H1 (cell line): Measurements from ENCODE around the gene CSNK1G2. TPM values are rescaled to one million over a fixed set of nuclear protein-coding genes. Genes with fewer than 3 reads are reported as not detected.

ENCODE experiments used
- MAFK ChIP-seq: IDR thresholded peaks from 2 replicates; pipeline ENCODE4 v1.6.1; 2012; ENCODE audit warnings: low read depth, mild to moderate bottlenecking, improper control_type of control experiment, low read length
- MAX ChIP-seq: IDR thresholded peaks from 2 replicates; pipeline ENCODE4 v1.6.1; 2012; ENCODE audit warnings: inconsistent platforms
- PHF8 ChIP-seq: fragments of 200-600 bp; sonication (generic); conservative IDR thresholded peaks from 2 replicates; pipeline ENCODE4 v1.7.1; 2012; ENCODE audit warnings: low read depth, mild to moderate bottlenecking, inconsistent platforms, low read length, moderate library complexity
- SAP30 ChIP-seq: fragments of 300-600 bp; sonication (generic); IDR thresholded peaks from 2 replicates; pipeline ENCODE4 v1.7.1; 2012; ENCODE audit warnings: low read length, moderate library complexity, mild to moderate bottlenecking, inconsistent platforms; ENCODE audit not compliant: insufficient read depth, insufficient replicate concordance
- SP1 ChIP-seq: IDR thresholded peaks from 2 replicates; pipeline ENCODE4 v1.6.1; 2011; ENCODE audit warnings: low read depth, low read length
- polyA plus RNA-seq, 7 experiments: library from polyadenylated mRNA; depleted of rRNA in 3 of 7; stranded (reverse) in 5 of 7; unstranded in 2 of 7; fragments of >200 nt in 5 of 7; fragments of 200-250 nt in 2 of 7; gene quantifications; 1 replicate in 5 of 7; 2 replicates in 1 of 7; 4 replicates in 1 of 7; pipeline versions ENCODE4 v1.2.1 to v1.2.3, GENCODE V29; 2011 to 2013; ENCODE audit warnings: missing spikeins in 2 of 7, mixed read lengths in 2 of 7
- total RNA-seq: library from RNA; stranded (reverse); fragmentation: NEBNext Ultra II Directional; extraction: Animal tissue kit (Norgen Biotek cat#: 25700); gene quantifications from 2 replicates; pipeline ENCODE4 v1.2.1, GENCODE V29; 2021
- TF ChIP-seq, protein P1 (sequence below): fragments of 300-600 bp; sonication (generic); IDR thresholded peaks from 2 replicates; pipeline ENCODE4 v1.7.1; 2012; ENCODE audit warnings: low read length, moderate library complexity, mild to moderate bottlenecking, inconsistent platforms; ENCODE audit not compliant: insufficient replicate concordance
- TF ChIP-seq, protein P2 (sequence below): IDR thresholded peaks from 2 replicates; pipeline ENCODE4 v1.6.1; 2011; ENCODE audit warnings: low read length, improper control_type of control experiment

The CSNK1G2 gene
- total and polyA plus RNA-seq, 2 of the 8 experiments (the other 6 are each of a cell fraction or from before 2014, with no cell fraction given), result 99.5 to 130 TPM

GRCh38 chr19:1970806-1971502 lies 30.0 kb downstream of the CSNK1G2 start (continued):
- TF ChIP-seq, protein P1, sequence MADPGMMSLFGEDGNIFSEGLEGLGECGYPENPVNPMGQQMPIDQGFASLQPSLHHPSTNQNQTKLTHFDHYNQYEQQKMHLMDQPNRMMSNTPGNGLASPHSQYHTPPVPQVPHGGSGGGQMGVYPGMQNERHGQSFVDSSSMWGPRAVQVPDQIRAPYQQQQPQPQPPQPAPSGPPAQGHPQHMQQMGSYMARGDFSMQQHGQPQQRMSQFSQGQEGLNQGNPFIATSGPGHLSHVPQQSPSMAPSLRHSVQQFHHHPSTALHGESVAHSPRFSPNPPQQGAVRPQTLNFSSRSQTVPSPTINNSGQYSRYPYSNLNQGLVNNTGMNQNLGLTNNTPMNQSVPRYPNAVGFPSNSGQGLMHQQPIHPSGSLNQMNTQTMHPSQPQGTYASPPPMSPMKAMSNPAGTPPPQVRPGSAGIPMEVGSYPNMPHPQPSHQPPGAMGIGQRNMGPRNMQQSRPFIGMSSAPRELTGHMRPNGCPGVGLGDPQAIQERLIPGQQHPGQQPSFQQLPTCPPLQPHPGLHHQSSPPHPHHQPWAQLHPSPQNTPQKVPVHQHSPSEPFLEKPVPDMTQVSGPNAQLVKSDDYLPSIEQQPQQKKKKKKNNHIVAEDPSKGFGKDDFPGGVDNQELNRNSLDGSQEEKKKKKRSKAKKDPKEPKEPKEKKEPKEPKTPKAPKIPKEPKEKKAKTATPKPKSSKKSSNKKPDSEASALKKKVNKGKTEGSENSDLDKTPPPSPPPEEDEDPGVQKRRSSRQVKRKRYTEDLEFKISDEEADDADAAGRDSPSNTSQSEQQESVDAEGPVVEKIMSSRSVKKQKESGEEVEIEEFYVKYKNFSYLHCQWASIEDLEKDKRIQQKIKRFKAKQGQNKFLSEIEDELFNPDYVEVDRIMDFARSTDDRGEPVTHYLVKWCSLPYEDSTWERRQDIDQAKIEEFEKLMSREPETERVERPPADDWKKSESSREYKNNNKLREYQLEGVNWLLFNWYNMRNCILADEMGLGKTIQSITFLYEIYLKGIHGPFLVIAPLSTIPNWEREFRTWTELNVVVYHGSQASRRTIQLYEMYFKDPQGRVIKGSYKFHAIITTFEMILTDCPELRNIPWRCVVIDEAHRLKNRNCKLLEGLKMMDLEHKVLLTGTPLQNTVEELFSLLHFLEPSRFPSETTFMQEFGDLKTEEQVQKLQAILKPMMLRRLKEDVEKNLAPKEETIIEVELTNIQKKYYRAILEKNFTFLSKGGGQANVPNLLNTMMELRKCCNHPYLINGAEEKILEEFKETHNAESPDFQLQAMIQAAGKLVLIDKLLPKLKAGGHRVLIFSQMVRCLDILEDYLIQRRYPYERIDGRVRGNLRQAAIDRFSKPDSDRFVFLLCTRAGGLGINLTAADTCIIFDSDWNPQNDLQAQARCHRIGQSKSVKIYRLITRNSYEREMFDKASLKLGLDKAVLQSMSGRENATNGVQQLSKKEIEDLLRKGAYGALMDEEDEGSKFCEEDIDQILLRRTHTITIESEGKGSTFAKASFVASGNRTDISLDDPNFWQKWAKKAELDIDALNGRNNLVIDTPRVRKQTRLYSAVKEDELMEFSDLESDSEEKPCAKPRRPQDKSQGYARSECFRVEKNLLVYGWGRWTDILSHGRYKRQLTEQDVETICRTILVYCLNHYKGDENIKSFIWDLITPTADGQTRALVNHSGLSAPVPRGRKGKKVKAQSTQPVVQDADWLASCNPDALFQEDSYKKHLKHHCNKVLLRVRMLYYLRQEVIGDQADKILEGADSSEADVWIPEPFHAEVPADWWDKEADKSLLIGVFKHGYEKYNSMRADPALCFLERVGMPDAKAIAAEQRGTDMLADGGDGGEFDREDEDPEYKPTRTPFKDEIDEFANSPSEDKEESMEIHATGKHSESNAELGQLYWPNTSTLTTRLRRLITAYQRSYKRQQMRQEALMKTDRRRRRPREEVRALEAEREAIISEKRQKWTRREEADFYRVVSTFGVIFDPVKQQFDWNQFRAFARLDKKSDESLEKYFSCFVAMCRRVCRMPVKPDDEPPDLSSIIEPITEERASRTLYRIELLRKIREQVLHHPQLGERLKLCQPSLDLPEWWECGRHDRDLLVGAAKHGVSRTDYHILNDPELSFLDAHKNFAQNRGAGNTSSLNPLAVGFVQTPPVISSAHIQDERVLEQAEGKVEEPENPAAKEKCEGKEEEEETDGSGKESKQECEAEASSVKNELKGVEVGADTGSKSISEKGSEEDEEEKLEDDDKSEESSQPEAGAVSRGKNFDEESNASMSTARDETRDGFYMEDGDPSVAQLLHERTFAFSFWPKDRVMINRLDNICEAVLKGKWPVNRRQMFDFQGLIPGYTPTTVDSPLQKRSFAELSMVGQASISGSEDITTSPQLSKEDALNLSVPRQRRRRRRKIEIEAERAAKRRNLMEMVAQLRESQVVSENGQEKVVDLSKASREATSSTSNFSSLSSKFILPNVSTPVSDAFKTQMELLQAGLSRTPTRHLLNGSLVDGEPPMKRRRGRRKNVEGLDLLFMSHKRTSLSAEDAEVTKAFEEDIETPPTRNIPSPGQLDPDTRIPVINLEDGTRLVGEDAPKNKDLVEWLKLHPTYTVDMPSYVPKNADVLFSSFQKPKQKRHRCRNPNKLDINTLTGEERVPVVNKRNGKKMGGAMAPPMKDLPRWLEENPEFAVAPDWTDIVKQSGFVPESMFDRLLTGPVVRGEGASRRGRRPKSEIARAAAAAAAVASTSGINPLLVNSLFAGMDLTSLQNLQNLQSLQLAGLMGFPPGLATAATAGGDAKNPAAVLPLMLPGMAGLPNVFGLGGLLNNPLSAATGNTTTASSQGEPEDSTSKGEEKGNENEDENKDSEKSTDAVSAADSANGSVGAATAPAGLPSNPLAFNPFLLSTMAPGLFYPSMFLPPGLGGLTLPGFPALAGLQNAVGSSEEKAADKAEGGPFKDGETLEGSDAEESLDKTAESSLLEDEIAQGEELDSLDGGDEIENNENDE, result no peak
- TF ChIP-seq, protein P2, sequence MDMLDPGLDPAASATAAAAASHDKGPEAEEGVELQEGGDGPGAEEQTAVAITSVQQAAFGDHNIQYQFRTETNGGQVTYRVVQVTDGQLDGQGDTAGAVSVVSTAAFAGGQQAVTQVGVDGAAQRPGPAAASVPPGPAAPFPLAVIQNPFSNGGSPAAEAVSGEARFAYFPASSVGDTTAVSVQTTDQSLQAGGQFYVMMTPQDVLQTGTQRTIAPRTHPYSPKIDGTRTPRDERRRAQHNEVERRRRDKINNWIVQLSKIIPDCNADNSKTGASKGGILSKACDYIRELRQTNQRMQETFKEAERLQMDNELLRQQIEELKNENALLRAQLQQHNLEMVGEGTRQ, result no peak
- TF ChIP-seq SP1, result no peak
- TF ChIP-seq PHF8, result no peak
- TF ChIP-seq SAP30, result no peak
- TF ChIP-seq MAFK, result no peak
- no peak for TF ChIP-seq MAX
- TF ChIP-seq, all 59 proteins: peak for 0
